GM08714 (cell line): ENCODE measurements around the gene RPTOR.
"Not testable (repeated sequence)": the region's sequence is repeated elsewhere in the genome, so short reads cannot be mapped to it uniquely, and the experiment has no call there.

Experiments used
- H3K4me3 ChIP-seq: fragments of 200-500 bp; sonication (Bioruptor generic); 2 replicates; pipeline ENCODE4 v1.5.1; 2014; ENCODE audit warnings: mild to moderate bottlenecking, low read length, inconsistent platforms
- ZNF274 ChIP-seq: IDR thresholded peaks from 2 replicates; pipeline ENCODE4 v1.6.1; 2012; ENCODE audit warnings: mild to moderate bottlenecking, low read depth, low read length

RPTOR gene

GRCh38 chr17:80729016-80729415 is 184.4 kb downstream of the RPTOR start:
- no peak for TF ChIP-seq ZNF274
- H3K4me3 ChIP-seq, result no peak overlapping the region

- H3K4me3 ChIP-seq, result no peak overlapping the region
- TF ChIP-seq ZNF274, result no peak
Observed at GRCh38 chr17:80729761-80730160, 185.1 kb downstream of the RPTOR start.

- no peak overlapping the region for H3K4me3 ChIP-seq
- TF ChIP-seq ZNF274, result no peak
Observed at GRCh38 chr17:80730739-80731138, 186.1 kb downstream of the RPTOR start.

- TF ChIP-seq ZNF274, result no peak
- H3K4me3 ChIP-seq, result no peak overlapping the region
Observed at GRCh38 chr17:80731323-80731722, 186.7 kb downstream of the RPTOR start.

GRCh38 chr17:80732268-80732667 is 187.6 kb downstream of the RPTOR start:
- no peak for TF ChIP-seq ZNF274

GRCh38 chr17:80737106-80738019 is 192.7 kb downstream of the RPTOR start:
- TF ChIP-seq ZNF274, result no peak
- peak overlapping the region; percentile 3; the same call in 1 of the 2 replicates for H3K4me3 ChIP-seq

More at GRCh38 chr17:80732268-80732667, 187.6 kb downstream of the RPTOR start:
- H3K4me3 ChIP-seq, result no peak overlapping the region

- peak overlapping the region; percentile 3; the same call in 1 of the 2 replicates for H3K4me3 ChIP-seq
- TF ChIP-seq ZNF274, result no peak
Observed at GRCh38 chr17:80738020-80738808, 193.6 kb downstream of the RPTOR start.

- TF ChIP-seq ZNF274, result no peak
- H3K4me3 ChIP-seq, result no peak overlapping the region
Observed at GRCh38 chr17:80738987-80739730, 194.5 kb downstream of the RPTOR start.

- TF ChIP-seq ZNF274, result no peak
- H3K4me3 ChIP-seq, result no peak overlapping the region
Observed at GRCh38 chr17:80740141-80740540, 195.5 kb downstream of the RPTOR start.

- TF ChIP-seq ZNF274, result no peak
- no peak overlapping the region for H3K4me3 ChIP-seq
Observed at GRCh38 chr17:80742091-80742490, 197.5 kb downstream of the RPTOR start.

- H3K4me3 ChIP-seq, result no peak overlapping the region
- TF ChIP-seq ZNF274, result no peak
Observed at GRCh38 chr17:80742581-80743180, 198.0 kb downstream of the RPTOR start.

- TF ChIP-seq ZNF274, result no peak
- H3K4me3 ChIP-seq, result no peak overlapping the region
Observed at GRCh38 chr17:80743181-80743771, 198.6 kb downstream of the RPTOR start.

- H3K4me3 ChIP-seq, result not testable (repeated sequence)
Observed at GRCh38 chr17:80743973-80744372, 199.3 kb downstream of the RPTOR start.

GRCh38 chr17:80744725-80745124 is 200.1 kb downstream of the RPTOR start:
- not testable (repeated sequence) for H3K4me3 ChIP-seq
